HepG2 (cell line): ENCODE results near the gene UBL3. TPM values are rescaled to one million over a fixed set of nuclear protein-coding genes. Genes with fewer than 3 reads are reported as not detected.
A peak's percentile ranks its signal among the peaks of the same experiment; 100 is the strongest.

Source experiments
- ATAC-seq: fragments of 200-7000 bp; cut with Tn5 transposase; 3 replicates; pipeline ENCODE4 v1.9.1; 2020; ENCODE audit warnings: mild to moderate bottlenecking, moderate library complexity
- BruUV-seq: library from RNA; stranded (reverse); fragments of 400-500 nt; replicated peaks from 2 replicates; lab custom pipeline; 2021; lab: Mats Ljungman, UMichigan
- CTCF ChIA-PET: fragments of 300-600 bp; formaldehyde crosslinking; extraction: SDS; loops from one replicate; lab custom pipeline; 2021; ENCODE audit warnings: low total read pairs, inconsistent platforms, low intra/inter-chr PET ratio; lab: Yijun Ruan, JAX
- POLR2A ChIA-PET: fragments of 350-600 bp; sonication (Branson Sonifier 250); formaldehyde crosslinking; loops from one replicate; lab custom pipeline; 2020; ENCODE audit warnings: antibody characterized with exemption, inconsistent platforms; lab: Yijun Ruan, JAX
- DNase-seq: peaks from one replicate; pipeline ENCODE4 v3.0.0-alpha.2; 2015; ENCODE audit warnings: low spot score
- FAIRE-seq: peaks from 3 replicates; lab custom pipeline; 2011; peaks lifted over from hg19 to GRCh38; lab: Jason Lieb, UNC
- H2AFZ ChIP-seq: one replicate; pipeline ENCODE4 v1.6.1; 2011; ENCODE audit warnings: low read length, inconsistent platforms
- H3K27ac ChIP-seq: fragments of 300-600 bp; 3 replicates; pipeline ENCODE4 v1.8.0; 2011; ENCODE audit warnings: mixed run types, mild to moderate bottlenecking, mixed read lengths, low read length, inconsistent platforms; ENCODE audit not compliant: insufficient read depth; ENCODE audit errors: extremely low read length
- H3K27me3 ChIP-seq, 2 experiments: fragments of 200-600 bp in 1 of 2; 2 replicates in 1 of 2; 3 replicates in 1 of 2; pipeline versions ENCODE4 v1.6.0 to v1.8.0; 2011; ENCODE audit warnings: low read length in 2 of 2, mild to moderate bottlenecking in 2 of 2, moderate library complexity in 2 of 2, inconsistent platforms in 1 of 2; ENCODE audit not compliant: insufficient read depth in 2 of 2, control insufficient read depth in 1 of 2
- H3K36me3 ChIP-seq, 2 experiments: fragments of 200-600 bp in 1 of 2; replicated peaks in 1 of 2; 2 replicates in 1 of 2; 3 replicates in 1 of 2; pipeline versions ENCODE4 v1.5.1 to v1.8.0; 2011; ENCODE audit warnings: low read length in 2 of 2, inconsistent platforms in 1 of 2; ENCODE audit not compliant: insufficient read depth in 2 of 2, control insufficient read depth in 1 of 2
- H3K4me1 ChIP-seq: 2 replicates; pipeline ENCODE4 v1.5.1; 2012; ENCODE audit warnings: low read length, inconsistent platforms; ENCODE audit not compliant: insufficient read depth
- H3K4me2 ChIP-seq: 2 replicates; pipeline ENCODE4 v1.6.0; 2011; ENCODE audit warnings: low read depth, low read length, inconsistent platforms
- H3K4me3 ChIP-seq, 3 experiments: fragments of 200-600 bp in 1 of 3; sonication (generic), shearing (Covaris generic) in 1 of 3; replicated peaks in 1 of 3; 2 replicates each; pipeline ENCODE4 v1.5.1; 2011 to 2016; ENCODE audit warnings: low read length in 3 of 3, inconsistent platforms in 2 of 3, low read depth in 2 of 3, mild to moderate bottlenecking in 2 of 3, control low read depth in 1 of 3, mixed read lengths in 1 of 3; ENCODE audit not compliant: insufficient read depth in 1 of 3
- H3K79me2 ChIP-seq: one replicate; pipeline ENCODE4 v1.6.1; 2011; ENCODE audit warnings: low read length, inconsistent platforms; ENCODE audit not compliant: insufficient read depth
- H3K9ac ChIP-seq: 2 replicates; pipeline ENCODE4 v1.6.0; 2011; ENCODE audit warnings: mild to moderate bottlenecking, low read depth, low read length, inconsistent platforms; ENCODE audit not compliant: insufficient read depth
- H3K9me3 ChIP-seq: 2 replicates; pipeline ENCODE4 v1.5.1; 2012; ENCODE audit warnings: mild to moderate bottlenecking, low read length
- H4K20me1 ChIP-seq: 2 replicates; pipeline ENCODE4 v1.6.0; 2011; ENCODE audit warnings: inconsistent platforms, mild to moderate bottlenecking, low read length, moderate library complexity; ENCODE audit not compliant: insufficient read depth
- CTCF ChIP-seq: sonication (generic); formaldehyde crosslinking; IDR thresholded peaks from 2 replicates; pipeline ENCODE4 v1.5.0; 2020; ENCODE audit warnings: mild to moderate bottlenecking, missing genetic modification reagents, moderate library complexity
- DMAP1 ChIP-seq: IDR thresholded peaks from 2 replicates; pipeline ENCODE4 v1.6.1; 2016
- FOXA3 ChIP-seq: IDR thresholded peaks from 2 replicates; pipeline ENCODE4 v1.6.1; 2016; ENCODE audit warnings: missing genetic modification reagents, missing compliant biosample characterization
- GATAD2A ChIP-seq: IDR thresholded peaks from 2 replicates; pipeline ENCODE4 v1.6.1; 2016
- MED8 ChIP-seq: sonication (generic); formaldehyde crosslinking; IDR thresholded peaks from 2 replicates; pipeline ENCODE4 v1.8.1; 2023; ENCODE audit warnings: mild to moderate bottlenecking, missing genetic modification reagents; ENCODE audit not compliant: insufficient replicate concordance
- PAXIP1 ChIP-seq: sonication (generic); formaldehyde crosslinking; conservative IDR thresholded peaks from 2 replicates; pipeline ENCODE4 v1.4.0; 2020; ENCODE audit warnings: mild to moderate bottlenecking, missing genetic modification reagents, moderate library complexity
- POLR2AphosphoS5 ChIP-seq: IDR thresholded peaks from 2 replicates; pipeline ENCODE4 v1.6.1; 2012; ENCODE audit warnings: low read depth, low read length
- SIN3B ChIP-seq: fragments of 150-350 bp; IDR thresholded peaks from 2 replicates; pipeline ENCODE4 v1.6.1; 2014; ENCODE audit warnings: low read length
- THAP8 ChIP-seq: sonication (generic); formaldehyde crosslinking; IDR thresholded peaks from 2 replicates; pipeline ENCODE4 v1.5.1; 2020; ENCODE audit warnings: missing genetic modification reagents, mild to moderate bottlenecking, borderline replicate concordance
- ZBTB21 ChIP-seq: sonication (generic); formaldehyde crosslinking; IDR thresholded peaks from 2 replicates; pipeline ENCODE4 v1.4.0; 2020; ENCODE audit warnings: missing genetic modification reagents
- ZNF121 ChIP-seq: sonication (generic); formaldehyde crosslinking; IDR thresholded peaks from 2 replicates; pipeline ENCODE4 v1.5.0; 2020; ENCODE audit warnings: mild to moderate bottlenecking, missing genetic modification reagents
- ZNF18 ChIP-seq: sonication (generic); formaldehyde crosslinking; IDR thresholded peaks from 2 replicates; pipeline ENCODE4 v1.8.0; 2022; ENCODE audit warnings: mild to moderate bottlenecking, missing genetic modification reagents; ENCODE audit not compliant: insufficient replicate concordance
- ZNF619 ChIP-seq: sonication (generic); formaldehyde crosslinking; IDR thresholded peaks from 2 replicates; pipeline ENCODE4 v1.4.0; 2020; ENCODE audit warnings: mild to moderate bottlenecking, missing genetic modification reagents
- ZNF629 ChIP-seq: sonication (generic); formaldehyde crosslinking; conservative IDR thresholded peaks from 2 replicates; pipeline ENCODE4 v1.5.0; 2020; ENCODE audit warnings: missing genetic modification reagents
- ZNF678 ChIP-seq: sonication (generic); formaldehyde crosslinking; IDR thresholded peaks from 2 replicates; pipeline ENCODE4 v1.4.0; 2020; ENCODE audit warnings: mild to moderate bottlenecking, missing genetic modification reagents
- ZNF709 ChIP-seq: sonication (generic); formaldehyde crosslinking; IDR thresholded peaks from 2 replicates; pipeline ENCODE4 v1.5.0; 2020; ENCODE audit warnings: mild to moderate bottlenecking, missing genetic modification reagents
- ZSCAN29 ChIP-seq: sonication (generic); formaldehyde crosslinking; conservative IDR thresholded peaks from 2 replicates; pipeline ENCODE4 v1.4.0; 2020; ENCODE audit warnings: mild to moderate bottlenecking, missing genetic modification reagents
- ZSCAN9 ChIP-seq: IDR thresholded peaks from 2 replicates; pipeline ENCODE4 v1.6.1; 2016; ENCODE audit warnings: borderline replicate concordance
- WGBS: methylation state at CpG from one replicate; pipeline ENCODE4 v1.1.6; 2017; ENCODE audit warnings: low lambda C conversion rate; 5-methylcytosine and 5-hydroxymethylcytosine counted together
- in situ Hi-C: cut with HindIII; loops from 2 replicates; pipeline ENCODE4 v1.10.0; 2017; ENCODE audit warnings: low pct_unique_long_range_greater_than_20kb; ENCODE audit not compliant: extremely low pct_ligation_motif_present
- intact Hi-C: fragments of 100-400 bp; cut with micrococcal nuclease; formaldehyde crosslinking; loops from one replicate; pipeline ENCODE4 v1.10.0; 2022; ENCODE audit not compliant: unreplicated experiment
- polyA plus RNA-seq, 8 experiments: library from polyadenylated mRNA; depleted of rRNA in 3 of 8; stranded (reverse) in 7 of 8; unstranded in 1 of 8; fragments of >200 nt; fragmentation: Illumina TruSeq in 4 of 8; extraction: Trizol in 4 of 8; gene quantifications; 2 replicates each; pipeline versions ENCODE4 v1.2.1 to v1.2.3, GENCODE V29; 2011 to 2016; ENCODE audit warnings: low read depth in 4 of 8, missing spikeins in 1 of 8, mixed read lengths in 1 of 8; ENCODE audit not compliant: insufficient read depth in 1 of 8
- total RNA-seq, 5 experiments: library from RNA; depleted of rRNA; stranded (reverse); fragments of >200 nt; fragmentation: Illumina TruSeq; extraction: Trizol; gene quantifications; 2 replicates each; pipeline ENCODE4 v1.2.3, GENCODE V29; 2016; ENCODE audit warnings: low read depth in 1 of 5

Gene UBL3
- total and polyA plus RNA-seq, 2 of the 13 experiments (the other 11 are each of a cell fraction or from before 2014, with no cell fraction given) = 7.4 to 9.6 TPM

GRCh38 chr13:29850213-29850898 lies at the start of gene UBL3 (continued):
- TF ChIP-seq CTCF (CRISPR knock-in tag) (0 out of 2 replicates have a peak, but pooled peaks have one; percentile 14), GATAD2A (CRISPR knock-in tag) (0 out of 2 replicates have a peak, but pooled peaks have one; percentile 15), FOXA3 (no peak), ZNF18 (CRISPR knock-in tag) (peak; percentile 53), POLR2AphosphoS5 (peak; percentile 73), ZBTB21 (no peak), ZSCAN9 (CRISPR knock-in tag) (no peak)
- TF ChIP-seq, all 625 proteins: peak for 107

GRCh38 chr13:29897102-29897501 lies 46.7 kb upstream of the UBL3 start:
- no peak overlapping the region for H3K27ac ChIP-seq
- in situ Hi-C loops (no loop called here), intact Hi-C loops (no loop called here)
- FAIRE-seq (no peak), ATAC-seq (no peak), DNase-seq (no peak)
- no peak overlapping the region for H2AFZ ChIP-seq
- ChIA-PET POLR2A (no interaction called here), CTCF (no interaction called here)
- BruUV-seq = no TSS peak
- WGBS = 3% methylated on average over 4 of the region's 4 CpGs
- H3K4me1 ChIP-seq = no peaks in the 10 kb centered on the region
- no peaks in the 10 kb centered on the region for H3K9me3 ChIP-seq
- H4K20me1 ChIP-seq = no peaks in the 10 kb centered on the region
- H3K79me2 ChIP-seq = no peaks in the 10 kb centered on the region
- H3K4me3 ChIP-seq = no peak overlapping the region
- no peaks in the 10 kb centered on the region for H3K36me3 ChIP-seq
- H3K27me3 ChIP-seq = 0 out of 5 replicates have a peak, but pooled peaks cover 0 to 6% of the 10 kb centered on the region in 2 experiments
- H3K4me2 ChIP-seq = no peak overlapping the region
- H3K9ac ChIP-seq = no peak overlapping the region
- no peak for TF ChIP-seq ZNF619
- TF ChIP-seq THAP8 = no peak
- TF ChIP-seq ZNF121 (CRISPR knock-in tag) = no peak
- no peak for TF ChIP-seq MED8 (CRISPR knock-in tag)
- no peak for TF ChIP-seq ZNF629
- TF ChIP-seq SIN3B = no peak
- TF ChIP-seq ZSCAN29 (CRISPR knock-in tag) = no peak
- no peak for TF ChIP-seq DMAP1
- TF ChIP-seq ZNF678 (CRISPR knock-in tag) = no peak
- TF ChIP-seq ZNF709 (CRISPR knock-in tag) = no peak
- no peak for TF ChIP-seq PAXIP1 (CRISPR knock-in tag)
